ENCODE data around the gene CCDC92B.
"Not testable (repeated sequence)": the region's sequence is repeated elsewhere in the genome, so short reads cannot be mapped to it uniquely, and the experiment has no call there.

CCDC92B gene

GRCh38 chr17:2688351-2689342, 60.8 kb downstream of the CCDC92B start:
- no peak for DNase-seq

GRCh38 chr17:2687074-2687418, 62.4 kb downstream of the CCDC92B start:
- DNase-seq, result no peak

- DNase-seq, result no peak
Observed at GRCh38 chr17:2685696-2686095, 63.8 kb downstream of the CCDC92B start.

GRCh38 chr17:2684549-2684948, 64.9 kb downstream of the CCDC92B start:
- DNase-seq, result no peak

GRCh38 chr17:2683912-2684311, 65.5 kb downstream of the CCDC92B start:
- no peak for DNase-seq

GRCh38 chr17:2682176-2682938, 67.1 kb downstream of the CCDC92B start:
- DNase-seq, result no peak

GRCh38 chr17:2681650-2682049, 67.8 kb downstream of the CCDC92B start:
- DNase-seq, result no peak

GRCh38 chr17:2680961-2681360, 68.5 kb downstream of the CCDC92B start:
- DNase-seq, result no peak

GRCh38 chr17:2679247-2679646, 70.2 kb downstream of the CCDC92B start:
- DNase-seq, result not testable (repeated sequence)
